Endothelial cell of umbilical vein (primary cell): ENCODE measurements around the gene SPTB. TPM values are rescaled to one million over a fixed set of nuclear protein-coding genes. Genes with fewer than 3 reads are reported as not detected.

Experiments
- BruUV-seq: library from RNA; stranded (reverse); fragments of 400-500 nt; replicated peaks from 2 replicates; lab custom pipeline; 2021; lab: Mats Ljungman, UMichigan
- CTCF ChIA-PET: fragments of 300-600, 350-600 bp; sonication (Branson Sonifier 250); formaldehyde crosslinking; loops from one replicate; lab custom pipeline; 2021; ENCODE audit warnings: antibody characterized with exemption, inconsistent platforms; lab: Charles Lee
- POLR2A ChIA-PET: fragments of 300-600, 350-600 bp; sonication (Branson Sonifier 250); formaldehyde crosslinking; loops from one replicate; lab custom pipeline; 2021; ENCODE audit warnings: antibody characterized with exemption, inconsistent platforms; lab: Charles Lee
- DNase-seq: peaks from one replicate; pipeline ENCODE4 v3.0.0-alpha.2; 2011; ENCODE audit warnings: low read depth, low spot score
- FAIRE-seq: peaks from 2 replicates; lab custom pipeline; 2011; peaks lifted over from hg19 to GRCh38; lab: Jason Lieb, UNC
- H2AFZ ChIP-seq: 2 replicates; pipeline ENCODE4 v1.6.0; 2012; ENCODE audit warnings: low read depth, low read length, control low read depth, inconsistent platforms
- H3K27ac ChIP-seq: 2 replicates; pipeline ENCODE4 v1.5.1; 2011; ENCODE audit warnings: low read depth, mild to moderate bottlenecking, control low read depth, low read length, moderate library complexity; ENCODE audit not compliant: insufficient read depth
- H3K27me3 ChIP-seq, 2 experiments: 2 replicates each; pipeline versions ENCODE4 v1.6.0 to v1.6.1; 2011; ENCODE audit warnings: low read length in 2 of 2, mixed read lengths in 1 of 2; ENCODE audit not compliant: control insufficient read depth in 2 of 2, insufficient read depth in 2 of 2
- H3K36me3 ChIP-seq, 2 experiments: 2 replicates in 1 of 2; 3 replicates in 1 of 2; pipeline ENCODE4 v1.5.1; 2011; ENCODE audit warnings: low read length in 2 of 2, mild to moderate bottlenecking in 1 of 2, moderate library complexity in 1 of 2; ENCODE audit not compliant: control insufficient read depth in 2 of 2, insufficient read depth in 2 of 2; ENCODE audit errors: extremely low read depth in 1 of 2
- H3K4me1 ChIP-seq: 3 replicates; pipeline ENCODE4 v1.5.1; 2011; ENCODE audit warnings: mild to moderate bottlenecking, low read length; ENCODE audit not compliant: control insufficient read depth, insufficient read depth; ENCODE audit errors: extremely low read depth
- H3K4me2 ChIP-seq: 2 replicates; pipeline ENCODE4 v1.6.1; 2011; ENCODE audit warnings: low read length, control low read depth, mixed read lengths; ENCODE audit not compliant: insufficient read depth
- H3K4me3 ChIP-seq, 3 experiments: fragments of 200-600 bp in 1 of 3; sonication (generic), shearing (Covaris generic) in 1 of 3; replicated peaks in 1 of 3; 2 replicates each; pipeline ENCODE4 v1.5.1; 2011 to 2016; ENCODE audit warnings: control low read depth in 3 of 3, low read length in 3 of 3, mild to moderate bottlenecking in 2 of 3, inconsistent platforms in 1 of 3, low read depth in 1 of 3, moderate library complexity in 1 of 3; ENCODE audit not compliant: insufficient read depth in 1 of 3
- H3K79me2 ChIP-seq: 2 replicates; pipeline ENCODE4 v1.6.0; 2012; ENCODE audit warnings: low read length, inconsistent platforms; ENCODE audit not compliant: control insufficient read depth, insufficient read depth
- H3K9ac ChIP-seq: replicated peaks from 2 replicates; pipeline ENCODE3; 2011; ENCODE audit warnings: low read length, control low read depth; ENCODE audit not compliant: insufficient read depth; ENCODE audit errors: extremely low read depth
- H3K9me1 ChIP-seq: replicated peaks from 3 replicates; pipeline ENCODE4 v1.6.0; 2011; ENCODE audit warnings: mild to moderate bottlenecking, low read length; ENCODE audit not compliant: control insufficient read depth, insufficient read depth; ENCODE audit errors: extremely low read depth
- H3K9me3 ChIP-seq: replicated peaks from 2 replicates; pipeline ENCODE4 v1.5.1; 2012; ENCODE audit warnings: low read length, inconsistent platforms; ENCODE audit not compliant: control insufficient read depth, insufficient read depth
- H4K20me1 ChIP-seq: replicated peaks from 2 replicates; pipeline ENCODE3; 2011; ENCODE audit warnings: mild to moderate bottlenecking, low read length; ENCODE audit not compliant: control insufficient read depth, insufficient read depth; ENCODE audit errors: extremely low read depth
- CTCF ChIP-seq, 2 donors: IDR thresholded peaks; 1 replicate in 1 of 2; 2 replicates in 1 of 2; pipeline ENCODE4 v1.5.1; 2011; ENCODE audit warnings: low read length in 2 of 2, mild to moderate bottlenecking in 2 of 2, moderate library complexity in 2 of 2, control low read depth in 1 of 2, inconsistent platforms in 1 of 2, low read depth in 1 of 2; ENCODE audit not compliant: insufficient read depth in 1 of 2; ENCODE audit errors: extremely low read depth in 1 of 2
- EZH2 ChIP-seq: IDR thresholded peaks from 2 replicates; pipeline ENCODE4 v1.6.1; 2012; ENCODE audit warnings: borderline replicate concordance, low read depth, mild to moderate bottlenecking, moderate library complexity, low read length, inconsistent platforms; ENCODE audit not compliant: severe bottlenecking
- FOS ChIP-seq: IDR thresholded peaks from 2 replicates; pipeline ENCODE4 v1.6.1; 2011; ENCODE audit warnings: mild to moderate bottlenecking, low read length, moderate library complexity, borderline replicate concordance; ENCODE audit not compliant: insufficient read depth
- GATA2 ChIP-seq: IDR thresholded peaks from 2 replicates; pipeline ENCODE4 v1.7.0; 2011; ENCODE audit warnings: low read depth, mild to moderate bottlenecking, moderate library complexity, mixed read lengths, low read length; ENCODE audit not compliant: insufficient read length, insufficient read depth
- JUN ChIP-seq: IDR thresholded peaks from 2 replicates; pipeline ENCODE4 v1.6.1; 2011; ENCODE audit warnings: borderline replicate concordance, low read depth; ENCODE audit not compliant: insufficient read length, insufficient read depth
- MYC ChIP-seq: IDR thresholded peaks from one replicate; pipeline ENCODE4 v1.6.1; 2011; ENCODE audit warnings: mild to moderate bottlenecking, low read depth, low read length
- POLR2A ChIP-seq: IDR thresholded peaks from 2 replicates; pipeline ENCODE4 v1.6.1; 2012; ENCODE audit warnings: low read depth, mild to moderate bottlenecking, control low read depth, low read length
- POLR2AphosphoS5 ChIP-seq: IDR thresholded peaks from 2 replicates; pipeline ENCODE4 v1.6.1; 2012; ENCODE audit warnings: low read depth, mild to moderate bottlenecking, control low read depth, low read length, moderate library complexity; ENCODE audit not compliant: insufficient read depth
- dilution Hi-C: fragments of 300-500 bp; cut with MboI; formaldehyde crosslinking; loops from one replicate; pipeline ENCODE4 v1.15.0; 2019; ENCODE audit warnings: low sequenced_read_pairs; ENCODE audit not compliant: extremely low pct_ligation_motif_present
- intact Hi-C: fragments of 100-400 bp; cut with micrococcal nuclease; formaldehyde crosslinking; loops from one replicate; pipeline ENCODE4 v1.10.0; 2022
- polyA plus RNA-seq, 4 experiments: library from polyadenylated mRNA; depleted of rRNA in 3 of 4; stranded (reverse) in 3 of 4; unstranded in 1 of 4; fragments of >200 nt; gene quantifications; 2 replicates each; pipeline versions ENCODE4 v1.2.1 to v1.2.3, GENCODE V29; 2011 to 2012; ENCODE audit warnings: missing spikeins in 1 of 4
- total RNA-seq: library from RNA; stranded (reverse); gene quantifications from 2 replicates; pipeline ENCODE4 v1.2.3, GENCODE V29; 2021

Gene SPTB
- total and polyA plus RNA-seq, 2 donors (not counting 3 experiments of a cell fraction or from before 2014, with no cell fraction given) = 0.03 to 0.07 TPM

- dilution Hi-C loops (no loop called here), intact Hi-C loops (no loop called here)
- no peak for DNase-seq
- Histone ChIP-seq H3K36me3 (no peaks in the 10 kb centered on the region), H2AFZ (no peak overlapping the region), H4K20me1 (no peaks in the 10 kb centered on the region), H3K79me2 (no peaks in the 10 kb centered on the region), H3K9me1 (no peaks in the 10 kb centered on the region), H3K4me2 (no peak overlapping the region), H3K4me3 (no peak overlapping the region), H3K9ac (no peak overlapping the region), H3K4me1 (no peaks in the 10 kb centered on the region), H3K27ac (no peak overlapping the region), H3K27me3 (peaks cover 32 to 41% of the 10 kb centered on the region in 2 experiments), H3K9me3 (no peaks in the 10 kb centered on the region)
- BruUV-seq = no TSS peak
- POLR2A ChIA-PET = no interaction called here
- TF ChIP-seq GATA2 (no peak), EZH2 (no peak), MYC (no peak), POLR2A (no peak), POLR2AphosphoS5 (no peak), JUN (no peak)
- CTCF ChIA-PET = interaction anchor here (2.7 kb wide), 1 partner anchor 23 kb away, joined by 9 read pairs; no protein-coding TSS in a partner anchor
- no peak for FAIRE-seq
Observed at GRCh38 chr14:64845878-64846277, 33.8 kb downstream of the SPTB start.

GRCh38 chr14:64844969-64845536 is 34.7 kb downstream of the SPTB start:
- dilution Hi-C loops = no loop called here
- intact Hi-C loops = no loop called here
- H3K27me3 ChIP-seq = peaks cover 33 to 43% of the 10 kb centered on the region in 2 experiments

More at GRCh38 chr14:64844969-64845536, 34.7 kb downstream of the SPTB start:
- BruUV-seq = no TSS peak
- FAIRE-seq (no peak), DNase-seq (no peak)
- H4K20me1 ChIP-seq = no peaks in the 10 kb centered on the region
- no peaks in the 10 kb centered on the region for H3K9me3 ChIP-seq
- ChIA-PET POLR2A (no interaction called here), CTCF (interaction anchor here (0.7 to 2.7 kb wide), 3 partner anchors 11 to 47 kb away, joined by 3 to 9 read pairs (median 3); no protein-coding TSS in a partner anchor)
- no peaks in the 10 kb centered on the region for H3K36me3 ChIP-seq
- H3K9ac ChIP-seq = no peak overlapping the region
- TF ChIP-seq FOS (no peak), POLR2AphosphoS5 (no peak), JUN (no peak), POLR2A (no peak), CTCF (IDR thresholded peaks at IDR 0.05; ENCODE audit: extremely low read depth in 1 of 2, insufficient read depth in 1 of 2, low read depth in 1 of 2, low read length in 2 of 2) (no peak), GATA2 (no peak), EZH2 (no peak)
- no peaks in the 10 kb centered on the region for H3K4me1 ChIP-seq
- H3K27ac ChIP-seq = no peak overlapping the region
- no peak overlapping the region for H3K4me2 ChIP-seq
- no peaks in the 10 kb centered on the region for H3K79me2 ChIP-seq
- H3K9me1 ChIP-seq = no peaks in the 10 kb centered on the region
- H3K4me3 ChIP-seq = no peak overlapping the region
- no peak overlapping the region for H2AFZ ChIP-seq
